BJ (cell line): Measurements from ENCODE around the gene TSC22D4. TPM values are rescaled to one million over a fixed set of nuclear protein-coding genes. Genes with fewer than 3 reads are reported as not detected.

ENCODE experiments used
- CTCF ChIA-PET: fragments of 350-600 bp; formaldehyde crosslinking; extraction: SDS; loops from one replicate; lab custom pipeline; 2021; ENCODE audit warnings: antibody characterized with exemption, inconsistent platforms; lab: Yijun Ruan, JAX
- POLR2A ChIA-PET: fragments of 300-600 bp; sonication (Branson Sonifier 250); formaldehyde crosslinking; extraction: SDS; loops from one replicate; lab custom pipeline; 2021; ENCODE audit warnings: antibody characterized with exemption; lab: Charles Lee
- DNase-seq: peaks from one replicate; pipeline ENCODE4 v3.0.0-alpha.2; 2011; ENCODE audit warnings: low read depth
- H3K27me3 ChIP-seq: 2 replicates; pipeline ENCODE4 v1.6.0; 2011; ENCODE audit warnings: low read length; ENCODE audit not compliant: control insufficient read depth, insufficient read depth
- H3K36me3 ChIP-seq: 2 replicates; pipeline ENCODE4 v1.5.1; 2011; ENCODE audit warnings: low read length; ENCODE audit not compliant: control insufficient read depth, insufficient read depth
- H3K4me3 ChIP-seq: 2 replicates; pipeline ENCODE4 v1.5.1; 2011; ENCODE audit warnings: low read depth, mild to moderate bottlenecking, control low read depth, low read length
- polyA plus RNA-seq: library from polyadenylated mRNA; depleted of rRNA; stranded (reverse); fragments of >200 nt; gene quantifications from 2 replicates; pipeline ENCODE4 v1.2.3, GENCODE V29; 2011
- TF ChIP-seq, protein P1 (sequence below): IDR thresholded peaks from 2 replicates; pipeline ENCODE4 v1.5.1; 2011; ENCODE audit warnings: low read depth, mild to moderate bottlenecking, control low read depth, inconsistent platforms, low read length, moderate library complexity; ENCODE audit not compliant: insufficient read depth

Gene TSC22D4
- polyA plus RNA-seq, 1 experiment: 20.7 TPM

DNA sequence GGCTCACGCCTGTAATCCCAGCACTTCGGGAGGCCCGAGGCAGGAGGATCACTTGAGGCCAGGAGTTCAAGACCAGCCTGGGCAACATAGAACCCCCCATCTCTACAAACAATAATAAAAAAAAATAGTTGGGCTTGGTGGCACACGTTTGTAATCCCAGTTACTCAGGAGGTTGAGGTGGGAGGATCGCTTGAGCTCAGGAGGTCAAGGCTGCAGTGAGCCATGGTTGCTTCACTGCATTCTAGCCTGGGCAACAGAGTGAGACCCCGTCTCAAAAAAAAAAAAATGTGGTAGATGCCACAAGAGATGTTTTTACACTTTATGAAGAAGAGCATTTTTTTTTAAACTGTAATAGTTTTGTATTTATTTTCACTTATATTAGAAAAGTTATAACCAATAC lies 17.5 kb upstream of the TSC22D4 start:
- DNase-seq: no peak
- CTCF ChIA-PET: interaction anchor here (0.6 to 1.4 kb wide), 5 partner anchors 14 to 560 kb away, joined by 3 to 8 read pairs (median 4); partner anchors contain the start of gene NYAP1
- POLR2A ChIA-PET: interaction anchor here (0.6 kb wide), 1 partner anchor 129 kb away, joined by 7 read pairs; no protein-coding TSS in a partner anchor
- no peaks in the 10 kb centered on the region for H3K36me3 ChIP-seq
- H3K27me3 ChIP-seq: peaks cover 1% of the 10 kb centered on the region; the same call in 1 of the 2 replicates
- TF ChIP-seq, protein P1, sequence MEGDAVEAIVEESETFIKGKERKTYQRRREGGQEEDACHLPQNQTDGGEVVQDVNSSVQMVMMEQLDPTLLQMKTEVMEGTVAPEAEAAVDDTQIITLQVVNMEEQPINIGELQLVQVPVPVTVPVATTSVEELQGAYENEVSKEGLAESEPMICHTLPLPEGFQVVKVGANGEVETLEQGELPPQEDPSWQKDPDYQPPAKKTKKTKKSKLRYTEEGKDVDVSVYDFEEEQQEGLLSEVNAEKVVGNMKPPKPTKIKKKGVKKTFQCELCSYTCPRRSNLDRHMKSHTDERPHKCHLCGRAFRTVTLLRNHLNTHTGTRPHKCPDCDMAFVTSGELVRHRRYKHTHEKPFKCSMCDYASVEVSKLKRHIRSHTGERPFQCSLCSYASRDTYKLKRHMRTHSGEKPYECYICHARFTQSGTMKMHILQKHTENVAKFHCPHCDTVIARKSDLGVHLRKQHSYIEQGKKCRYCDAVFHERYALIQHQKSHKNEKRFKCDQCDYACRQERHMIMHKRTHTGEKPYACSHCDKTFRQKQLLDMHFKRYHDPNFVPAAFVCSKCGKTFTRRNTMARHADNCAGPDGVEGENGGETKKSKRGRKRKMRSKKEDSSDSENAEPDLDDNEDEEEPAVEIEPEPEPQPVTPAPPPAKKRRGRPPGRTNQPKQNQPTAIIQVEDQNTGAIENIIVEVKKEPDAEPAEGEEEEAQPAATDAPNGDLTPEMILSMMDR: no peak
- no peak overlapping the region for H3K4me3 ChIP-seq

- H3K4me3 ChIP-seq: no peak overlapping the region
- ChIA-PET CTCF (interaction anchor here (1.2 to 1.3 kb wide), 3 partner anchors 24 to 66 kb away, joined by 3 to 6 read pairs (median 3); no protein-coding TSS in a partner anchor), POLR2A (no interaction called here)
- TF ChIP-seq, protein P1: no peak
- peaks cover 1% of the 10 kb centered on the region; the same call in 1 of the 2 replicates for H3K27me3 ChIP-seq
- H3K36me3 ChIP-seq: no peaks in the 10 kb centered on the region
- DNase-seq: no peak
Observed at GRCh38 chr7:100493476-100494264, 14.7 kb upstream of the TSC22D4 start.

GRCh38 chr7:100492738-100493475 lies 13.9 kb upstream of the TSC22D4 start:
- Histone ChIP-seq H3K36me3 (no peaks in the 10 kb centered on the region), H3K4me3 (no peak overlapping the region), H3K27me3 (peaks cover 1% of the 10 kb centered on the region; the same call in 1 of the 2 replicates)
- no peak for DNase-seq
- POLR2A ChIA-PET: no interaction called here
- TF ChIP-seq, protein P1: no peak
- CTCF ChIA-PET: interaction anchor here (1.2 to 1.3 kb wide), 3 partner anchors 23 to 66 kb away, joined by 3 to 6 read pairs (median 3); no protein-coding TSS in a partner anchor

GRCh38 chr7:100491192-100491578 lies 12.2 kb upstream of the TSC22D4 start:
- TF ChIP-seq, protein P1: no peak
- Histone ChIP-seq H3K27me3 (peaks cover 1% of the 10 kb centered on the region; the same call in 1 of the 2 replicates), H3K36me3 (no peaks in the 10 kb centered on the region), H3K4me3 (no peak overlapping the region)
- DNase-seq: no peak
- CTCF ChIA-PET: interaction anchor here (1.2 kb wide), 1 partner anchor 8 kb away, joined by 6 read pairs; no protein-coding TSS in a partner anchor
- POLR2A ChIA-PET: interaction anchor here (0.6 kb wide), 1 partner anchor 340 kb away, joined by 3 read pairs; no protein-coding TSS in a partner anchor
